GM18870 (cell line): ENCODE results near the gene ANKRD40.
"Not testable (repeated sequence)": the region's sequence is repeated elsewhere in the genome, so short reads cannot be mapped to it uniquely, and the experiment has no call there.

Experiments used
- ATAC-seq: cut with Tn5 transposase; IDR thresholded peaks from one replicate; pipeline ENCODE4 v1.9.1; 2021; ENCODE audit warnings: moderate library complexity; ENCODE audit not compliant: unreplicated experiment

ANKRD40 gene

DNA sequence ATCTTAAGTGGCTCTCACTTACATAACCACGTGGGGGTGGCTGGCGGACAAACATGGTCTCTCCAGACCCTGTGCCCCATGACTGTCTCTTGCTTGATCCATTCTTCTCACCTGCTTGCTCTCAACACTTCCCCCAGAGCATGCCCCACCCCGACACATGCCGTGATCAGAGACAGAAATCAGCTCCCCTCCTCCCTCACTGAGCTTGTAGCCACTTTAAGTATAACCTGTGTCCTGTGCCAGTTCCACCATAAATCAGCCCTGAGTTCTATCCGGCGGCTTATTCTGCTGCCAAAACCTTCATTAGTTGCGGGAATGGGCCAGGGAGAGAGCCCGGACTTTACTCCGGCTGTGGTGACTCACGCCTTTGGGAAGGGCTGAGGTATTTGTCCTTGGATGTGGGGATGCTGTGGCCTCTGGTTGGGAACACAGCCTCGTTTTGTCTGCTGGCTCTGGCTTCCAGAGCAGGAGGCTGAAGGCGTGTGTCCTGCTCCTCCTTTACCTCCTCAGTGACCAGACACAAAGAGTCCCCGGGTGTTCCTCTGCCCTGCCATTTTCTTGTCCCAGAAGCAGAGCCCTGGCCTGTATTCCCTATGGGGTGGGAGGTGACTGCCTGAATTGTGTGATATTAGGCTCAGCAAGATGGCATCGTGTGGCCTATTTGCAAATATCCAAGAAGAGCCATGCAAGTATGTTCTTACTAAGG lies 21.1 kb downstream of the ANKRD40 start:
- no peak for ATAC-seq

DNA sequence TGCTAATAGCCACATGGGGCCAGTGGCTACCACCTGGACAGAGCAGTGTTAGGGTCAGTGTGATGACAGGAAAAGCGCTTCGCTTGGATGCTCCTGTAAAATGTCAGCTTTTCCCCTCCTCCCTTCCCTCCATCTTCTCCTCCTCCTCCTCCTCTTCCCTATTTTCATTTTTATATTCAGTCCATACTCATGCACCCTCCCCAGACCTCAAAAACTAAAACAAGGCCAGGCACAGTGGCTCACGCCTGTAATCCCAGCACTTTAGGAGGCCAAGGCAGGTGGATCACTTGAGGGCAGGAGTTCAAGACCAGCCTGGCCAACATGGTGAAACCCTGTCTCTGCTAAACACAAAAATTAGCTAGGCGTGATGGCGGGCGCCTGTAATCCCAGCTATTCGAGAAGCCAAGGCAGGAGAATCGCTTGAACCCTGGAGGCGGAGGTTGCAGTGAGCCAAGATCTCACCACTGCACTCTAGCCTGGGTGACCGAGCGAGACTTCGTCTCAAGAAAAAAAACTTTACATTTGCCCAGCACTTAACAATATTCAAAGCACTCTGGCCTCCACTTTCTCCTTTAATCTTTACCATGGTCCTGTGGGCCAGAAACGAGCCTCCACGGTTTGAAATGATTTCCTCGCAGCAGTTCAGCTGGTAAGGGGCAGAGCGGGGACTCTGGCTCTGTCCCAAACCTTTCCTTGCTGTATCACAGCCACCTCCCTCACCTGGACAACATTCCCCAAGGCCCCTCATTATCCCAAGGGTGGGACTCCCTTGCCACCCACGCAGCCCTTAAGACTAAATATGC lies 21.8 kb downstream of the ANKRD40 start:
- no peak for ATAC-seq

DNA sequence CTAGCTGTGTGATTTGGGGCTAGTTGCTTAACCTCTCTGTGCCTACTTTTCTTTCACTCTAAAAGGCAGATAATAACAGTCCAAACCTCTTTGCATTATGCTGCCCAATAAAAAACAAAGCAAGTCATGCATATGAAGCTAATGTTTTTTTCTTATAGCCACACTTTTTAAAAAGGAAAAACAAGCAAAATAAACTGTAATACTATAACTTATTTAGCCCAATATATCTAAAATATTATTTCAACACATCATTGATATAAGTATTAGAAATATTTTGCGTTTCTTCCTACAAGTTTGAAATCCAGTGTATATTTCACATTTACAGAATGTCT lies 22.4 kb downstream of the ANKRD40 start:
- ATAC-seq: no peak

DNA sequence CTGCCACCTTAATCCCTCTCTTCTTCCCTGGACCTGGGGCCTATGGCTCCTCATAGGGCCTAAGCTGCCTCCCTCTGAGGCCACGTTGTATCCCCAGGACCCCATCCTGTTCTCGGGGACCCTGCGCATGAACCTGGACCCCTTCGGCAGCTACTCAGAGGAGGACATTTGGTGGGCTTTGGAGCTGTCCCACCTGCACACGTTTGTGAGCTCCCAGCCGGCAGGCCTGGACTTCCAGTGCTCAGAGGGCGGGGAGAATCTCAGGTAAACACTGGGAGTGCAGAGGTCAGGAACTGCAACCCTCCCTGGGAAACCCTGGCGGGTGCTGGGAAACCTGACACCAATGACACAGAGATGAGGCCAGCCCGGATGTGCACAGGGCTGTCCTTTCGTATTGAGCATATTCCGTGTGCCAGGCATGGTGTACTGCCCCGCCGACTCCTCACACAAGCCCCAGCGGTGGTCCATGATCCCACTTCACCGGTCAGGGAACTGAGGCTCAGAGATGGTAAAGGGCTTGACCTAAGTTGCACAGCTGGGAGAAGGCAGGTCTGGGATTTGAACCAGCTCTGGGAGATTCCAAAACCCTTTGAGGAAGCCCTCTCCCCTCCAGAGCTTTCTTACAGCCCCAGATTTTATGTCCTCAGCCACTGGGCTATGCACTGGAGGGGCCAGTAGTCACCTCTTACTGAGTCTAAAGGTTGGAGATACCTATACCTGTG lies 22.9 kb downstream of the ANKRD40 start:
- no peak for ATAC-seq

DNA sequence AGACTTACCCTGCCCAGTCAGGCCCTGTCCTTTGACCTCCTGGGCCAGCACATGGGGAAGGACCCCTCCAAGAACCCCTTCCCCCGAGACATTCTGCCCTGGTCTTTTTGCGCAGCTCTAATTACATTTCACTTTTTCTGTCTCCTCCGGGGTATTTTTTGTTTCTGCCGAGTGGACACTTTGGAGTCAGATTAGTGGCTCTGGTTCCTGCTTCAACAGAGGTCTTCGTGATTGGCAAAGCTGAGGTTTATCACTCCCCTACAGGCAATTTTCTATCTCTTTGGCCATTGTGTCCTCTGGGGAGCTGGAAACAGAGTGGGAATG lies 23.5 kb downstream of the ANKRD40 start:
- ATAC-seq: no peak

GRCh38 chr17:50683434-50684287 lies 24.1 kb downstream of the ANKRD40 start:
- ATAC-seq: no peak

GRCh38 chr17:50682938-50683337 lies 24.8 kb downstream of the ANKRD40 start:
- no peak for ATAC-seq

GRCh38 chr17:50682441-50682840 lies 25.3 kb downstream of the ANKRD40 start:
- no peak for ATAC-seq

DNA sequence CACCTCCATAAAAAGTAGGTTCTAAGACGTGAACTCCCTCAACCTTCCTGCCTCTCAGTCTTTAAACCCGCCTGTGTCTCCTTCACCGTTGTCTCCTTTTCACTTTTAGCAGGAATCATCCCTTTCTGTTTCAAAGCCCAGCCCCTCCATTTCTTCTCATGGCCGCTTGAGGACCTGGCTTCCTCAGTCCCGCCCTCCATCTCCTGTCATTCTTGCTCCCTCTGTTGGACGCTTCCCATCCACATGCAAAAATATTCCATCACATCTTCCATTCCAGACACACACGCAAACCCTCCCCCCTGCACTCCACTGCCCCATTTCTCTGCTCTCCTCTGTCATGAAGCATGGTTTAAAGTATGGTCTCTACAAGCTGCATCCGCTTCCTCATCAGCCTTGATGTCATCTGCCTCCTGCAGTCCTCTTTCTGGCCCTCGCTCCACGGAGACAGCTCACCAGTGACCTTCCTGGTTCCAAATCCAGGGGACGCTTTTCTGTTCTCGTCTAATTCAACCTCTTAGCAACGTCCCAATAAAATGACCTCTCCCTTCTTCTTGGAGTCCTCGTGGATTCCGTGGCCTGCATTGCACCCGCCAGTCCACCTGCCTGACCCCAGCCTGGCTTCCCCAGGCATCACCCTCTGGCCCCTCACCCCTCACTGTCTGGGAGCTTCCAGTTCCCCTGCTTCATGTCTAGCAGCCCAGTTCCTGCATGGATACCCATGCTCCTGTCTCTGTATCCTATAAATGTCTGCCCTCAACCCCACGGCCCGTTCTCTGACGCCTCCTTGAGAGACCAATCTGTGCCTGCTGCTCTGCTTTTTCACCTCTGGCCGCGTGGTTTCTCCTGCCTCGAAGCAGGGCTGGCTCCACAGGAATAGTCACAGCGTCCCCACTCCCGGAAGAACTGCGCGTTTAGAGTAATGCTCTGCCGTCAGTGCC lies 26.2 kb downstream of the ANKRD40 start:
- ATAC-seq: no peak

- ATAC-seq: not testable (repeated sequence)
Observed at GRCh38 chr17:50680543-50681262, 27.0 kb downstream of the ANKRD40 start.

GRCh38 chr17:50680126-50680525 lies 27.6 kb downstream of the ANKRD40 start:
- ATAC-seq: no peak

DNA sequence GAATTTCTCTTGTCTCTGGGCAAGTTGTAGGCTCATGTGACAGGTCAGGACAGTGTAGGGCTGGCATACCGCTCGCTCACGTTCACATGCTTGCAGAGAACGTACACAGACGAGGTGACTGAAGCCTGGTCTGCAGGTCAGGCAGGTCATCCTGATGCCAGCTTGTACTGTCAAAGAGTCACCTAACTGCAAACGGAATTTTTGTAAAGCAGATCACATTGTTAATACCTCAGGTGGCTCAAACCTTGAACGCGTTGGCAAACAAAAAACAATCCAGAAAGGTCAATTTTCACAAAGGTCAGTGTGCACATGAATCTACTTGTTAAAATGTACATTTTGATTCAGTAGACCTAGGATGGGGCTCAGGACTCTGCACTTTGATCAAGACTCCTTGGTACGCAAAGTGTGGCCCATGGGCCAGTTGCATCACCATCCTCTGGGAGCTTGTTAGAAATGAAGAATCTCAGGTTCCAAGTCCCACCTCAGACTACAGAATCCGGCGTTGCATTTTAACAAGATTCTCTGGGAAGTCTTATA lies 28.6 kb downstream of the ANKRD40 start:
- no peak for ATAC-seq

DNA sequence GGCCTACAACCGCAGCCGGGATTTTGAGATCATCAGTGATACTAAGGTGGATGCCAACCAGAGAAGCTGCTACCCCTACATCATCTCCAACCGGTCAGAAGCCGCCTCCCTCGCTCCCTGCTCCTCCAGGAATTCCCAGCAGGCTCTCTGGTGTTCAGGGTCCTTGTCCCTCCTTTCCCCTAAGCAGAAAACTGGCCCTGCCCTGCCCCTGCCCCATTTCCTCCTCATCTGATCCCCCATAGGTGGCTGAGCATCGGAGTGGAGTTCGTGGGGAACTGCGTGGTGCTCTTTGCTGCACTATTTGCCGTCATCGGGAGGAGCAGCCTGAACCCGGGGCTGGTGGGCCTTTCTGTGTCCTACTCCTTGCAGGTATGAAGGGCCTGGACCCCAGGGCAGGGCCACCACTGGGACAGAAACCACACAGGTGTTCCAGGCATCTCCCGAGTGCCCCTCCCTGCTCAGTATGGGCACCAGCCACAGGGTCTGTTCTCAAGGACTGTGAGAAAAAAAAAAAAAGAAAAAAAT lies 29.8 kb downstream of the ANKRD40 start:
- ATAC-seq: no peak

DNA sequence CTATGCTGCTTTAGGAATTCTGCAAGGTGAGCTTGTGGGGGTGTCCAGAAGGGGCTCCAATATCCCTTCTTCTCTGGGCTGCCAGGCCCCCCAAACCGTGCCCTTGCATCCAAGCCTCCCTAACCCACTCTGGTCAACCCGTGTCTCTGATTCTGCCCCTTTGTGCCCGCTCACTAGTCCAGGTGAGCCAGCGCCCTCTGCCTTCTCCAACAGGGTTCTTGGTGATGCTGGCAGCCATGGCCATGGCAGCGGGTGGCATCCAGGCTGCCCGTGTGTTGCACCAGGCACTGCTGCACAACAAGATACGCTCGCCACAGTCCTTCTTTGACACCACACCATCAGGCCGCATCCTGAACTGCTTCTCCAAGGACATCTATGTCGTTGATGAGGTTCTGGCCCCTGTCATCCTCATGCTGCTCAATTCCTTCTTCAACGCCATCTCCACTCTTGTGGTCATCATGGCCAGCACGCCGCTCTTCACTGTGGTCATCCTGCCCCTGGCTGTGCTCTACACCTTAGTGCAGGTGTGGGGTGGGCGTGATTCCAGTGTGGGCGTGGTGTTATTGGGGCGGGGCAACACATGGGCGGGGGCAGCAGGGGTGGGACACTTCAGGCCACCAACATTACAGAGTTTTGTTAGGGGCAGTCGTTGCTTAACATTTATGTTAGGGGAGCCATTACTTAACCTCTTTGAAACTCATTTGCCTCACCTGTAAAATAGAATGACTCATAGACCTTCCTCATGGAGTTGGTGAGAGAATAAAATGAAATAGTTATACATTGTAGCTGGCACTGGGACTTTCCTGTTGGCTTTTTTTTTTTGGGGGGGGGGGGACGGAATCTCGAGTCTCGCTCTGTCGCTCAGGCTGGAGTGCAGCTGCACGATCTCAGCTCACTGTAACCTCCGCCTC lies 31.4 kb downstream of the ANKRD40 start:
- no peak for ATAC-seq

DNA sequence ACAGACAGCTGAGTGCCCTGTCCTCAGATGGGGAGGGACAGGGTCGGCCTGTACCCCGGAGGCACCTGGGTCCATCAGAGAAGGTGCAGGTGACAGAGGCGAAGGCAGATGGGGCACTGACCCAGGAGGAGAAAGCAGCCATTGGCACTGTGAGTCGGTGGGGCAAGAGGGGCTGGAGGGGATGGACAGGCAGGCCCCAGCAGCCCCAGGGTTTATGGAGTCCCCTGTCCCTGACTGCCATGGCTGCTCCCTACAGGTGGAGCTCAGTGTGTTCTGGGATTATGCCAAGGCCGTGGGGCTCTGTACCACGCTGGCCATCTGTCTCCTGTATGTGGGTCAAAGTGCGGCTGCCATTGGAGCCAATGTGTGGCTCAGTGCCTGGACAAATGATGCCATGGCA lies 32.1 kb downstream of the ANKRD40 start:
- ATAC-seq: no peak

DNA sequence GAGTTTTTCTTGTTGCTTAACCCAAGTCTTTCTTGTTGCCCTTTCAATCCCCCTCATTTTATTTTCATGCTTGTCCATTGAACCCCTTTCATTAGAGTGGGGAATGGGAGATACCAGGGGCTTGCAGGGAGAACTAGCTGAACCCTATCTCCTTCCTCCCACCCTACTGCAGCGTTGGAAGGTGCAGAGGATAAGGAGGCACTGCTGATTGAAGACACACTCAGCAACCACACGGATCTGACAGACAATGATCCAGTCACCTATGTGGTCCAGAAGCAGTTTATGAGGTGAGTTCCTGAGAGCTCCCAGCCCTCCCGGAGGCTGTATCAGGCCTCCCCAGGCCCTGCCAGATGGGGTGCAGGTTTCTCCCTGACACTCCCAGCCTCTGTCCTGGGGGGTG lies 32.5 kb downstream of the ANKRD40 start:
- no peak for ATAC-seq

GRCh38 chr17:50672831-50673551 lies 34.7 kb downstream of the ANKRD40 start:
- no peak for ATAC-seq
